H9 (cell line): ENCODE results near the gene PSTPIP1. TPM values are rescaled to one million over a fixed set of nuclear protein-coding genes. Genes with fewer than 3 reads are reported as not detected.

ENCODE experiments used
- DNase-seq: peaks from one replicate; pipeline ENCODE4 v3.0.0-alpha.2; 2017
- H2AFZ ChIP-seq: one replicate; pipeline ENCODE4 v1.6.1; 2013; ENCODE audit warnings: mild to moderate bottlenecking, low read length, control low read depth, moderate library complexity
- H2AK5ac ChIP-seq: 2 replicates; pipeline ENCODE4 v1.6.1; 2013; ENCODE audit warnings: low read length, control low read depth, mixed read lengths; ENCODE audit not compliant: insufficient read length
- H2BK120ac ChIP-seq: one replicate; pipeline ENCODE4 v1.6.1; 2013; ENCODE audit warnings: low read depth, mild to moderate bottlenecking, low read length, control low read depth, inconsistent platforms; ENCODE audit not compliant: poor library complexity, severe bottlenecking
- H2BK12ac ChIP-seq: 2 replicates; pipeline ENCODE4 v1.6.1; 2013; ENCODE audit warnings: low read length, control low read depth, mixed read lengths, low read depth; ENCODE audit not compliant: insufficient read length
- H2BK15ac ChIP-seq: 2 replicates; pipeline ENCODE4 v1.6.1; 2013; ENCODE audit warnings: low read depth, low read length, control low read depth
- H2BK20ac ChIP-seq: one replicate; pipeline ENCODE4 v1.6.1; 2013; ENCODE audit warnings: low read depth, mild to moderate bottlenecking, low read length, control low read depth, inconsistent platforms; ENCODE audit not compliant: poor library complexity, severe bottlenecking
- H2BK5ac ChIP-seq: 2 replicates; pipeline ENCODE4 v1.6.1; 2013; ENCODE audit warnings: low read length, control low read depth, mixed read lengths; ENCODE audit not compliant: insufficient read length
- H3K14ac ChIP-seq: 2 replicates; pipeline ENCODE4 v1.6.1; 2013; ENCODE audit warnings: low read length, control low read depth; ENCODE audit not compliant: insufficient read depth
- H3K18ac ChIP-seq: 2 replicates; pipeline ENCODE4 v1.6.1; 2013; ENCODE audit warnings: low read depth, mild to moderate bottlenecking, mixed read lengths, low read length, control low read depth; ENCODE audit not compliant: insufficient read length
- H3K23ac ChIP-seq: 2 replicates; pipeline ENCODE4 v1.6.1; 2013; ENCODE audit warnings: low read length, control low read depth, mixed read lengths, low read depth; ENCODE audit not compliant: insufficient read length
- H3K23me2 ChIP-seq: 2 replicates; pipeline ENCODE4 v1.6.1; 2013; ENCODE audit warnings: low read depth, mild to moderate bottlenecking, mixed read lengths, low read length, control low read depth; ENCODE audit not compliant: insufficient read length, poor library complexity, severe bottlenecking
- H3K27ac ChIP-seq: 2 replicates; pipeline ENCODE4 v1.5.1; 2013; ENCODE audit warnings: low read length, control low read depth, mixed read lengths, low read depth; ENCODE audit not compliant: insufficient read length
- H3K27me3 ChIP-seq: 2 replicates; pipeline ENCODE4 v1.6.1; 2013; ENCODE audit warnings: low read length, control low read depth, inconsistent platforms; ENCODE audit not compliant: insufficient read depth
- H3K4ac ChIP-seq: 2 replicates; pipeline ENCODE4 v1.6.1; 2013; ENCODE audit warnings: low read depth, mild to moderate bottlenecking, control low read depth, inconsistent platforms, low read length, moderate library complexity
- H3K4me1 ChIP-seq: 2 replicates; pipeline ENCODE4 v1.6.1; 2013; ENCODE audit warnings: low read length, control low read depth, inconsistent platforms; ENCODE audit not compliant: insufficient read depth
- H3K4me2 ChIP-seq: 2 replicates; pipeline ENCODE4 v1.6.1; 2013; ENCODE audit warnings: low read length, control low read depth, mixed read lengths; ENCODE audit not compliant: insufficient read length, insufficient read depth
- H3K56ac ChIP-seq: 2 replicates; pipeline ENCODE4 v1.6.1; 2013; ENCODE audit warnings: low read depth, mild to moderate bottlenecking, mixed read lengths, low read length, control low read depth; ENCODE audit not compliant: insufficient read length
- H3K79me1 ChIP-seq: 2 replicates; pipeline ENCODE4 v1.6.1; 2013; ENCODE audit warnings: low read depth, mild to moderate bottlenecking, moderate library complexity, low read length, control low read depth, inconsistent platforms; ENCODE audit not compliant: insufficient read depth, poor library complexity, severe bottlenecking
- H3K79me2 ChIP-seq: 2 replicates; pipeline ENCODE4 v1.6.1; 2013; ENCODE audit warnings: low read length, control low read depth, inconsistent platforms; ENCODE audit not compliant: insufficient read depth
- H3K9ac ChIP-seq: 2 replicates; pipeline ENCODE4 v1.6.1; 2013; ENCODE audit warnings: low read length, control low read depth, mixed read lengths; ENCODE audit not compliant: insufficient read length; ENCODE audit errors: extremely low read depth
- H3K9me3 ChIP-seq: one replicate; pipeline ENCODE4 v1.6.1; 2013; ENCODE audit warnings: low read depth, low read length, inconsistent platforms; ENCODE audit not compliant: control insufficient read depth
- H3T11ph ChIP-seq: one replicate; pipeline ENCODE4 v1.6.1; 2013; ENCODE audit warnings: mild to moderate bottlenecking, low read length, control low read depth, inconsistent platforms
- H4K20me1 ChIP-seq: one replicate; pipeline ENCODE4 v1.6.1; 2013; ENCODE audit not compliant: control insufficient read depth, insufficient read length, insufficient read depth
- H4K5ac ChIP-seq: 2 replicates; pipeline ENCODE4 v1.6.1; 2013; ENCODE audit warnings: low read depth, mild to moderate bottlenecking, mixed read lengths, low read length, control low read depth; ENCODE audit not compliant: insufficient read length
- H4K8ac ChIP-seq: replicated peaks from 2 replicates; pipeline ENCODE4 v1.6.1; 2013; ENCODE audit warnings: low read length, control low read depth, mixed read lengths, low read depth; ENCODE audit not compliant: insufficient read length
- H4K91ac ChIP-seq: 2 replicates; pipeline ENCODE4 v1.6.1; 2013; ENCODE audit warnings: low read depth, mild to moderate bottlenecking, moderate library complexity, mixed read lengths, low read length, control low read depth; ENCODE audit not compliant: insufficient read length
- H3K27ac Mint-ChIP-seq, 3 experiments: 2 replicates in 2 of 3; 3 replicates in 1 of 3; pipeline ENCODE4 v1.8.0; 2020 to 2021; ENCODE audit warnings: mixed read lengths in 3 of 3, mild to moderate bottlenecking in 1 of 3, moderate library complexity in 1 of 3
- H3K27me3 Mint-ChIP-seq: 2 replicates; pipeline ENCODE4 v1.8.0; 2021; ENCODE audit warnings: low read depth, mild to moderate bottlenecking, moderate library complexity, mixed read lengths
- H3K36me3 Mint-ChIP-seq, 3 experiments: 2 replicates in 2 of 3; 3 replicates in 1 of 3; pipeline ENCODE4 v1.8.0; 2020 to 2021; ENCODE audit warnings: low read depth in 3 of 3, mixed read lengths in 3 of 3; ENCODE audit not compliant: insufficient read depth in 1 of 3
- H3K4me1 Mint-ChIP-seq, 2 experiments: 2 replicates each; pipeline ENCODE4 v1.8.0; 2020; ENCODE audit warnings: mixed read lengths in 2 of 2
- H3K4me3 Mint-ChIP-seq, 2 experiments: 2 replicates in 1 of 2; 3 replicates in 1 of 2; pipeline ENCODE4 v1.8.0; 2020 to 2021; ENCODE audit warnings: mild to moderate bottlenecking in 2 of 2, mixed read lengths in 2 of 2, moderate library complexity in 1 of 2
- H3K9me3 Mint-ChIP-seq, 2 experiments: 2 replicates in 1 of 2; 3 replicates in 1 of 2; pipeline ENCODE4 v1.8.0; 2020; ENCODE audit warnings: mild to moderate bottlenecking in 2 of 2, mixed read lengths in 2 of 2, moderate library complexity in 1 of 2
- CTCF ChIP-seq: fragments of 200-600 bp; sonication (generic); conservative IDR thresholded peaks from 3 replicates; pipeline ENCODE4 v1.8.0; 2021; ENCODE audit warnings: antibody characterized with exemption, mild to moderate bottlenecking
- WGBS: extraction: QIAGEN DNeasy Blood & Tissue Kit; methylation state at CpG from one replicate; pipeline ENCODE4 v1.1.7; 2013; ENCODE audit warnings: missing lambda C conversion rate, low lambda C conversion rate, mixed read lengths; ENCODE audit not compliant: insufficient read length; ENCODE audit errors: extremely low coverage; 5-methylcytosine and 5-hydroxymethylcytosine counted together
- total RNA-seq: library from RNA; stranded (reverse); gene quantifications from 2 replicates; pipeline ENCODE4 v1.2.1, GENCODE V29; 2021

The PSTPIP1 gene
- total RNA-seq, 1 experiment from 2014 or later: 1.8 TPM

GRCh38 chr15:77026501-77027110 is 31.7 kb downstream of the PSTPIP1 start:
- no peak overlapping the region for H3K9ac ChIP-seq
- no peak overlapping the region for H2BK20ac ChIP-seq
- H4K91ac ChIP-seq: no peak overlapping the region
- H2BK5ac ChIP-seq: no peak overlapping the region
- no peak overlapping the region for H2BK120ac ChIP-seq
- H3K4me3 Mint-ChIP-seq: no peak overlapping the region
- no peaks in the 10 kb centered on the region for H3K9me3 ChIP-seq
- H4K20me1 ChIP-seq: no peaks in the 10 kb centered on the region
- no peak for TF ChIP-seq CTCF
- H3K9me3 Mint-ChIP-seq: no peaks in the 10 kb centered on the region
- no peak overlapping the region for H3K56ac ChIP-seq
- no peaks in the 10 kb centered on the region; a peak in 1 of 7 replicates for H3K36me3 Mint-ChIP-seq
- no peaks in the 10 kb centered on the region for H3K27me3 ChIP-seq
- no peak overlapping the region for H4K8ac ChIP-seq
- H3K27me3 Mint-ChIP-seq: peaks cover 9% of the 10 kb centered on the region
- H2BK15ac ChIP-seq: no peak overlapping the region
- no peak overlapping the region for H3K27ac ChIP-seq
- no peak overlapping the region for H3K23ac ChIP-seq
- H4K5ac ChIP-seq: no peak overlapping the region
- H3K27ac Mint-ChIP-seq: no peak overlapping the region
- no peaks in the 10 kb centered on the region for H3K4me1 ChIP-seq
- H3K4me1 Mint-ChIP-seq: peaks cover 0 to 20% of the 10 kb centered on the region in 2 experiments; a peak in 2 of 4 replicates
- H3K14ac ChIP-seq: no peak overlapping the region
- H3K4ac ChIP-seq: no peak overlapping the region
- no peak overlapping the region for H3T11ph ChIP-seq
- peak; percentile 25 for DNase-seq
- H3K23me2 ChIP-seq: no peaks in the 10 kb centered on the region
- no peak overlapping the region for H2AK5ac ChIP-seq
- no peaks in the 10 kb centered on the region for H3K79me1 ChIP-seq
- H3K4me2 ChIP-seq: no peak overlapping the region
- no CpG with 5 or more reads among the region's 12 CpGs for WGBS
- no peak overlapping the region for H2BK12ac ChIP-seq
- H3K79me2 ChIP-seq: no peaks in the 10 kb centered on the region
- H3K18ac ChIP-seq: no peak overlapping the region
- H2AFZ ChIP-seq: no peak overlapping the region
